K562 (cell line): Measurements from ENCODE around the gene YIF1A.
A peak's percentile ranks its signal among the peaks of the same experiment; 100 is the strongest.

Experiments
- CREM ChIP-seq: IDR thresholded peaks from 2 replicates; pipeline ENCODE4 v1.6.1; 2014; ENCODE audit warnings: antibody characterized with exemption, low read depth
- HDAC8 ChIP-seq: fragments of 450-650 bp; IDR thresholded peaks from 2 replicates; pipeline ENCODE4 v1.6.1; 2016; ENCODE audit warnings: mild to moderate bottlenecking, missing genetic modification characterization, moderate library complexity, missing compliant biosample characterization
- RAD21 ChIP-seq, 2 experiments: fragments of 250-450 bp in 1 of 2; fragments of 450-650 bp in 1 of 2; sonication (Bioruptor Pico) in 1 of 2; formaldehyde crosslinking in 1 of 2; IDR thresholded peaks in 1 of 2; conservative IDR thresholded peaks in 1 of 2; 2 replicates each; pipeline versions ENCODE4 v1.4.0 to v1.8.0; 2020 to 2022; ENCODE audit warnings: mild to moderate bottlenecking in 2 of 2, moderate library complexity in 1 of 2
- ZNF121 ChIP-seq: sonication (generic); formaldehyde crosslinking; conservative IDR thresholded peaks from 2 replicates; pipeline ENCODE4 v1.8.0; 2022; ENCODE audit warnings: missing genetic modification reagents
- TF ChIP-seq, protein P1 (sequence below): fragments of 450-650 bp; IDR thresholded peaks from 2 replicates; pipeline ENCODE4 v1.6.1; 2014; ENCODE audit warnings: low read depth, mild to moderate bottlenecking, moderate library complexity, borderline replicate concordance
- TF ChIP-seq, protein P2 (sequence below), 3 experiments: IDR thresholded peaks in 2 of 3; conservative IDR thresholded peaks in 1 of 3; 2 replicates each; pipeline ENCODE4 v1.5.1; 2011 to 2012; ENCODE audit warnings: low read length in 3 of 3, mild to moderate bottlenecking in 3 of 3, control low read depth in 2 of 3, improper control_type of control experiment in 1 of 3, inconsistent platforms in 1 of 3, low read depth in 1 of 3, mixed read lengths in 1 of 3, moderate library complexity in 1 of 3; ENCODE audit not compliant: insufficient read depth in 2 of 3
- TF ChIP-seq, protein P3 (sequence below): fragments of 450-650 bp; IDR thresholded peaks from 2 replicates; pipeline ENCODE4 v1.6.1; 2016; ENCODE audit warnings: missing biosample characterization, missing genetic modification characterization
- TF ChIP-seq, protein P4 (sequence below): sonication (generic); formaldehyde crosslinking; IDR thresholded peaks from 2 replicates; pipeline ENCODE4 v1.9.0; 2022; ENCODE audit warnings: mild to moderate bottlenecking, missing genetic modification reagents

DNA sequence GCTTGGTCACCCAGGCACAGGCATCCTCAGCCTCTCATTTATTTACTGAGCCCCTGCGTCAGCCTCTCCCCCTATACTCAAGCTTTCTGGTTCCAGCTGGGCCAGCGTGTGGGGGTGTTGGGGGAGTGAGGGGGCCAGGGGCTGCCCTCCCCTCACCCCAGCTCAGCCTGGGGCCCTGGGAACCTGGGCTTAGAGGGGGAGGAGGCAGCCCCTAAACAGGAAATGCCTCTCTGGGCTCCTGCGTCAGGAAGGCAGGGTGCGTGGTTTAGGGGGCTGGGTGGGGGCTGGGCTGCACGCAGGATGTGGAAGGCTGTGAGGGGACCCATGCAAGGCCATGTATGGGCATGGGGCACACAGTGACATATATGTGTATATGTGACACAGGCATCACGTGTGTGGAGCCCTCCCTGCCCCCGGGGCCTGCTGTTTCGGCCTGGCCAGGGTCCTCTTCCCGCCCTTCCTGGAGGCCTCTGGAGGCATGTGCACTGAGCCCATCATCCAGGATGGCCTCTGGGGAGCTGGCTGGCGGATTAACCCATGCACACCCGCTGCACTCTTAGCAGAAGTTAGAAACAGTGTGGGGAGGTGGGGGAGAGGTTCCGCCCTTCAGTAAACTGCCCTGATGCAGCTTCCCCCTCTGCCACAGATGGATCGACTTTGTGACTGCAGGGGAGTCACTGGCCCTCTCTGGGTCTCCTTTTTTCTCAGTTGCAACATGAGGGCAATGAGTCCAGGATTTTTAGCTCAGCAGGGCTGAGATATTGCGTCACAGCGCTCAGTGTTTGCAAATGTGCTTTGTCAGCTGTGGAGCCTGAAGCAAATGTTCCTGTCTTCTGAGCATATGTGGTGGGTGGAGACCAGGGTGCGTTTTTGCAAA, 29.0 kb upstream of the YIF1A start:
- TF ChIP-seq, protein P1, sequence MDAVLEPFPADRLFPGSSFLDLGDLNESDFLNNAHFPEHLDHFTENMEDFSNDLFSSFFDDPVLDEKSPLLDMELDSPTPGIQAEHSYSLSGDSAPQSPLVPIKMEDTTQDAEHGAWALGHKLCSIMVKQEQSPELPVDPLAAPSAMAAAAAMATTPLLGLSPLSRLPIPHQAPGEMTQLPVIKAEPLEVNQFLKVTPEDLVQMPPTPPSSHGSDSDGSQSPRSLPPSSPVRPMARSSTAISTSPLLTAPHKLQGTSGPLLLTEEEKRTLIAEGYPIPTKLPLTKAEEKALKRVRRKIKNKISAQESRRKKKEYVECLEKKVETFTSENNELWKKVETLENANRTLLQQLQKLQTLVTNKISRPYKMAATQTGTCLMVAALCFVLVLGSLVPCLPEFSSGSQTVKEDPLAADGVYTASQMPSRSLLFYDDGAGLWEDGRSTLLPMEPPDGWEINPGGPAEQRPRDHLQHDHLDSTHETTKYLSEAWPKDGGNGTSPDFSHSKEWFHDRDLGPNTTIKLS, result no peak
- TF ChIP-seq RAD21 (CRISPR knock-in tag; conservative IDR thresholded peaks at IDR 0.05 in 1 of 2, IDR thresholded peaks at IDR 0.05 in 1 of 2) (no peak), ZNF121 (CRISPR knock-in tag) (no peak), HDAC8 (tag) (no peak), CREM (no peak)
- TF ChIP-seq, protein P2, sequence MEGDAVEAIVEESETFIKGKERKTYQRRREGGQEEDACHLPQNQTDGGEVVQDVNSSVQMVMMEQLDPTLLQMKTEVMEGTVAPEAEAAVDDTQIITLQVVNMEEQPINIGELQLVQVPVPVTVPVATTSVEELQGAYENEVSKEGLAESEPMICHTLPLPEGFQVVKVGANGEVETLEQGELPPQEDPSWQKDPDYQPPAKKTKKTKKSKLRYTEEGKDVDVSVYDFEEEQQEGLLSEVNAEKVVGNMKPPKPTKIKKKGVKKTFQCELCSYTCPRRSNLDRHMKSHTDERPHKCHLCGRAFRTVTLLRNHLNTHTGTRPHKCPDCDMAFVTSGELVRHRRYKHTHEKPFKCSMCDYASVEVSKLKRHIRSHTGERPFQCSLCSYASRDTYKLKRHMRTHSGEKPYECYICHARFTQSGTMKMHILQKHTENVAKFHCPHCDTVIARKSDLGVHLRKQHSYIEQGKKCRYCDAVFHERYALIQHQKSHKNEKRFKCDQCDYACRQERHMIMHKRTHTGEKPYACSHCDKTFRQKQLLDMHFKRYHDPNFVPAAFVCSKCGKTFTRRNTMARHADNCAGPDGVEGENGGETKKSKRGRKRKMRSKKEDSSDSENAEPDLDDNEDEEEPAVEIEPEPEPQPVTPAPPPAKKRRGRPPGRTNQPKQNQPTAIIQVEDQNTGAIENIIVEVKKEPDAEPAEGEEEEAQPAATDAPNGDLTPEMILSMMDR (IDR thresholded peaks at IDR 0.05 in 2 of 3, conservative IDR thresholded peaks at IDR 0.05 in 1 of 3; ENCODE audit: insufficient read depth in 2 of 3, low read depth in 1 of 3, low read length in 3 of 3), result no peak
- TF ChIP-seq, protein P3, sequence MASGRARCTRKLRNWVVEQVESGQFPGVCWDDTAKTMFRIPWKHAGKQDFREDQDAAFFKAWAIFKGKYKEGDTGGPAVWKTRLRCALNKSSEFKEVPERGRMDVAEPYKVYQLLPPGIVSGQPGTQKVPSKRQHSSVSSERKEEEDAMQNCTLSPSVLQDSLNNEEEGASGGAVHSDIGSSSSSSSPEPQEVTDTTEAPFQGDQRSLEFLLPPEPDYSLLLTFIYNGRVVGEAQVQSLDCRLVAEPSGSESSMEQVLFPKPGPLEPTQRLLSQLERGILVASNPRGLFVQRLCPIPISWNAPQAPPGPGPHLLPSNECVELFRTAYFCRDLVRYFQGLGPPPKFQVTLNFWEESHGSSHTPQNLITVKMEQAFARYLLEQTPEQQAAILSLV (tag), result 0 out of 2 replicates have a peak, but pooled peaks have one; percentile 26
- TF ChIP-seq, protein P4, sequence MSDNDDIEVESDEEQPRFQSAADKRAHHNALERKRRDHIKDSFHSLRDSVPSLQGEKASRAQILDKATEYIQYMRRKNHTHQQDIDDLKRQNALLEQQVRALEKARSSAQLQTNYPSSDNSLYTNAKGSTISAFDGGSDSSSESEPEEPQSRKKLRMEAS (CRISPR knock-in tag), result no peak
